HCT116 (cell line): ENCODE results near the gene G0S2. TPM values are rescaled to one million over a fixed set of nuclear protein-coding genes. Genes with fewer than 3 reads are reported as not detected.

Experiments
- ATAC-seq: fragments of 200-7000 bp; cut with Tn5 transposase; 2 replicates; pipeline ENCODE4 v1.9.1; 2020; ENCODE audit warnings: mild to moderate bottlenecking, moderate library complexity
- BruUV-seq: library from RNA; stranded (reverse); fragments of 400-500 nt; replicated peaks from 2 replicates; lab custom pipeline; 2021; lab: Mats Ljungman, UMichigan
- CTCF ChIA-PET: fragments of 300-600 bp; sonication (Branson Sonifier 250); formaldehyde crosslinking; loops from one replicate; lab custom pipeline; 2021; ENCODE audit warnings: antibody characterized with exemption; lab: Charles Lee
- POLR2A ChIA-PET: fragments of 300-600, 350-600 bp; sonication (Branson Sonifier 250); formaldehyde crosslinking; loops from one replicate; lab custom pipeline; 2021; ENCODE audit warnings: antibody characterized with exemption; lab: Charles Lee
- RAD21 ChIA-PET, 2 experiments: fragments of 300-600 bp; sonication (Branson Sonifier 250); formaldehyde crosslinking; loops; one replicate each; lab custom pipeline; 2023; ENCODE audit warnings: low total read pairs in 2 of 2; ENCODE audit not compliant: uncharacterized antibody in 2 of 2, unreplicated experiment in 2 of 2, low non-redundant PET in 1 of 2; lab: Charles Lee
- DNase-seq: peaks from one replicate; pipeline ENCODE4 v3.0.0-alpha.2; 2010; ENCODE audit warnings: low read depth, low spot score
- H2AFZ ChIP-seq: fragments of 200-600 bp; shearing (Covaris generic), sonication (generic); 2 replicates; pipeline ENCODE4 v1.6.1; 2017; ENCODE audit warnings: low read depth, mixed run types, mixed read lengths, antibody characterized with exemption, low read length; ENCODE audit not compliant: poor library complexity, severe bottlenecking
- H3K27ac ChIP-seq: 2 replicates; pipeline ENCODE4 v1.5.1; 2012; ENCODE audit warnings: low read depth, low read length
- H3K27me3 ChIP-seq: fragments of 200-600 bp; sonication (generic); 2 replicates; pipeline ENCODE4 v1.6.1; 2016; ENCODE audit warnings: mixed run types, low read length, mixed read lengths; ENCODE audit not compliant: insufficient read depth
- H3K36me3 ChIP-seq, 2 experiments: fragments of 200-500 bp in 1 of 2; fragments of 200-600 bp in 1 of 2; sonication (Bioruptor generic) in 1 of 2; sonication (generic) in 1 of 2; 2 replicates each; pipeline versions ENCODE4 v1.5.1 to v1.6.1; 2014 to 2016; ENCODE audit warnings: low read length in 2 of 2, inconsistent platforms in 1 of 2, mixed read lengths in 1 of 2, mixed run types in 1 of 2; ENCODE audit not compliant: insufficient read depth in 2 of 2, control insufficient read depth in 1 of 2
- H3K4me1 ChIP-seq, 2 experiments: fragments of 200-600 bp in 1 of 2; sonication (generic) in 1 of 2; 2 replicates each; pipeline versions ENCODE4 v1.5.1 to v1.6.1; 2012 to 2017; ENCODE audit warnings: low read length in 2 of 2, inconsistent platforms in 1 of 2, mild to moderate bottlenecking in 1 of 2, mixed read lengths in 1 of 2, mixed run types in 1 of 2, moderate library complexity in 1 of 2; ENCODE audit not compliant: insufficient read depth in 2 of 2, control insufficient read depth in 1 of 2
- H3K4me2 ChIP-seq: fragments of 200-600 bp; sonication (generic); 2 replicates; pipeline ENCODE4 v1.6.1; 2017; ENCODE audit warnings: mixed run types, low read length, mixed read lengths
- H3K4me3 ChIP-seq, 2 experiments: fragments of 200-600 bp in 1 of 2; sonication (generic) in 1 of 2; replicated peaks in 1 of 2; 2 replicates each; pipeline ENCODE4 v1.5.1; 2011 to 2016; ENCODE audit warnings: low read length in 2 of 2, control low read depth in 1 of 2, low read depth in 1 of 2, mild to moderate bottlenecking in 1 of 2, mixed read lengths in 1 of 2, mixed run types in 1 of 2
- H3K79me2 ChIP-seq: fragments of 200-600 bp; sonication (generic); 2 replicates; pipeline ENCODE4 v1.6.1; 2017; ENCODE audit warnings: mild to moderate bottlenecking, mixed run types, low read length, moderate library complexity, mixed read lengths; ENCODE audit not compliant: insufficient read depth
- H3K9ac ChIP-seq: fragments of 200-600 bp; sonication (generic); 2 replicates; pipeline ENCODE4 v1.6.1; 2016; ENCODE audit warnings: low read length, mixed read lengths
- H3K9me2 ChIP-seq: fragments of 200-600 bp; sonication (generic), shearing (Covaris generic); 2 replicates; pipeline ENCODE4 v1.6.1; 2017; ENCODE audit warnings: mixed run types, mild to moderate bottlenecking, moderate library complexity; ENCODE audit not compliant: insufficient read depth
- H3K9me3 ChIP-seq, 2 experiments: fragments of 200-500 bp in 1 of 2; fragments of 200-600 bp in 1 of 2; sonication (Bioruptor generic) in 1 of 2; sonication (generic) in 1 of 2; 2 replicates each; pipeline ENCODE4 v1.6.1; 2014 to 2017; ENCODE audit warnings: low read length in 2 of 2, mixed read lengths in 2 of 2, inconsistent platforms in 1 of 2, low read depth in 1 of 2, mild to moderate bottlenecking in 1 of 2, mixed run types in 1 of 2, moderate library complexity in 1 of 2; ENCODE audit not compliant: control insufficient read depth in 1 of 2, insufficient read depth in 1 of 2
- H4K20me1 ChIP-seq: fragments of 200-600 bp; sonication (generic), shearing (Covaris generic); 2 replicates; pipeline ENCODE4 v1.6.1; 2017; ENCODE audit warnings: mixed run types, mild to moderate bottlenecking, moderate library complexity; ENCODE audit not compliant: insufficient read depth
- ATF3 ChIP-seq: IDR thresholded peaks from 2 replicates; pipeline ENCODE4 v1.6.1; 2012
- CBX3 ChIP-seq: IDR thresholded peaks from 2 replicates; pipeline ENCODE4 v1.6.1; 2012; ENCODE audit warnings: low read depth
- CEBPB ChIP-seq: IDR thresholded peaks from 2 replicates; pipeline ENCODE4 v1.6.1; 2012; ENCODE audit warnings: low read depth
- CTCF ChIP-seq, 3 experiments: fragments of 200-600 bp in 1 of 3; sonication (generic) in 1 of 3; IDR thresholded peaks in 2 of 3; conservative IDR thresholded peaks in 1 of 3; 2 replicates each; pipeline ENCODE4 v1.5.1; 2012 to 2017; ENCODE audit warnings: low read depth in 2 of 3, low read length in 2 of 3, antibody characterized with exemption in 1 of 3, borderline replicate concordance in 1 of 3, control low read depth in 1 of 3, mild to moderate bottlenecking in 1 of 3, mixed read lengths in 1 of 3, mixed run types in 1 of 3, moderate library complexity in 1 of 3; ENCODE audit not compliant: insufficient read depth in 1 of 3
- EGR1 ChIP-seq: IDR thresholded peaks from 2 replicates; pipeline ENCODE4 v1.6.1; 2012; ENCODE audit warnings: low read depth
- ELF1 ChIP-seq: IDR thresholded peaks from 2 replicates; pipeline ENCODE4 v1.6.1; 2012; ENCODE audit warnings: low read depth, borderline replicate concordance
- EZH2phosphoT487 ChIP-seq: fragments of 200-600 bp; IDR thresholded peaks from 2 replicates; pipeline ENCODE4 v1.6.1; 2018; ENCODE audit warnings: antibody characterized with exemption, borderline replicate concordance
- FOSL1 ChIP-seq: IDR thresholded peaks from 2 replicates; pipeline ENCODE4 v1.6.1; 2012; ENCODE audit warnings: low read depth
- JUND ChIP-seq: IDR thresholded peaks from 2 replicates; pipeline ENCODE4 v1.6.1; 2012
- MAX ChIP-seq: IDR thresholded peaks from 2 replicates; pipeline ENCODE4 v1.6.1; 2012
- POLR2A ChIP-seq: IDR thresholded peaks from 2 replicates; pipeline ENCODE4 v1.7.0; 2011; ENCODE audit warnings: borderline replicate concordance; ENCODE audit not compliant: insufficient read depth, insufficient read length; ENCODE audit errors: extremely low read depth
- POLR2AphosphoS5 ChIP-seq: IDR thresholded peaks from 2 replicates; pipeline ENCODE4 v1.6.1; 2011; ENCODE audit warnings: mild to moderate bottlenecking, low read depth, low read length, moderate library complexity
- SIN3A ChIP-seq: IDR thresholded peaks from 2 replicates; pipeline ENCODE4 v1.6.1; 2012; ENCODE audit warnings: low read depth
- SP1 ChIP-seq: IDR thresholded peaks from 2 replicates; pipeline ENCODE4 v1.6.1; 2012; ENCODE audit warnings: low read depth
- SRF ChIP-seq: IDR thresholded peaks from 2 replicates; pipeline ENCODE4 v1.6.1; 2012; ENCODE audit warnings: low read depth
- TCF7L2 ChIP-seq: IDR thresholded peaks from 2 replicates; pipeline ENCODE4 v1.7.0; 2011; ENCODE audit warnings: borderline replicate concordance, inconsistent platforms; ENCODE audit not compliant: insufficient read depth, insufficient read length; ENCODE audit errors: extremely low read depth
- YY1 ChIP-seq: IDR thresholded peaks from 2 replicates; pipeline ENCODE4 v1.6.1; 2011; ENCODE audit warnings: low read length, low read depth, moderate library complexity, mild to moderate bottlenecking; ENCODE audit not compliant: insufficient replicate concordance; ENCODE audit errors: extremely low read depth
- ZFX ChIP-seq: fragments of 450-650 bp; IDR thresholded peaks from 2 replicates; pipeline ENCODE4 v1.6.1; 2017
- ZNF274 ChIP-seq: fragments of 200-500 bp; sonication (Bioruptor generic); IDR thresholded peaks from 2 replicates; pipeline ENCODE4 v1.6.1; 2014; ENCODE audit warnings: mild to moderate bottlenecking, low read depth, low read length, inconsistent platforms
- intact Hi-C: fragments of 100-400 bp; cut with micrococcal nuclease; formaldehyde crosslinking; loops from 2 replicates; pipeline ENCODE4 v1.10.0; 2022
- total RNA-seq: library from RNA; stranded (reverse); gene quantifications from one replicate; pipeline ENCODE4 v1.2.1, GENCODE V29; 2021; ENCODE audit not compliant: unreplicated experiment

Gene G0S2
- total RNA-seq, 1 experiment from 2014 or later: not detected

GRCh38 chr1:209710847-209711246 is 35.6 kb downstream of the G0S2 start:
- H3K4me2 ChIP-seq: no peak overlapping the region
- intact Hi-C loops: no loop called here
- H2AFZ ChIP-seq: no peak overlapping the region
- RAD21 ChIA-PET: no interaction called here
- no peaks in the 10 kb centered on the region for H3K36me3 ChIP-seq
- peaks cover 12% of the 10 kb centered on the region; the same call in 1 of the 2 replicates for H3K27me3 ChIP-seq
- no peaks in the 10 kb centered on the region for H3K9me2 ChIP-seq
- no peak for ATAC-seq
- no peaks in the 10 kb centered on the region for H3K9me3 ChIP-seq
- TF ChIP-seq EZH2phosphoT487: no peak
- TF ChIP-seq CTCF (IDR thresholded peaks at IDR 0.05 in 2 of 3, conservative IDR thresholded peaks at IDR 0.05 in 1 of 3; ENCODE audit: borderline replicate concordance in 1 of 3, insufficient read depth in 1 of 3, low read depth in 2 of 3, low read length in 2 of 3): no peak
- TF ChIP-seq SP1: no peak
- no peak for TF ChIP-seq EGR1
- no peak for TF ChIP-seq TCF7L2
- no peak for TF ChIP-seq SRF
- no peak for TF ChIP-seq ATF3
- no peak for TF ChIP-seq FOSL1
- TF ChIP-seq CEBPB: no peak
- TF ChIP-seq JUND: no peak
- TF ChIP-seq POLR2A: no peak
- no peak for TF ChIP-seq SIN3A
- TF ChIP-seq ZNF274: no peak
- TF ChIP-seq YY1: no peak
- no peak for TF ChIP-seq ELF1
- TF ChIP-seq ZFX: no peak
- no peak for TF ChIP-seq CBX3
- no peak for TF ChIP-seq MAX
- TF ChIP-seq POLR2AphosphoS5: no peak
- no peak overlapping the region for H3K4me3 ChIP-seq
- no peaks in the 10 kb centered on the region for H4K20me1 ChIP-seq
- DNase-seq: no peak
- no peak overlapping the region for H3K27ac ChIP-seq
- H3K79me2 ChIP-seq: no peaks in the 10 kb centered on the region
- POLR2A ChIA-PET: no interaction called here
- H3K4me1 ChIP-seq: no peaks in the 10 kb centered on the region
- no peak overlapping the region for H3K9ac ChIP-seq
- no TSS peak for BruUV-seq
- CTCF ChIA-PET: no interaction called here
